ENCODE data around the gene ZNF792. TPM values are rescaled to one million over a fixed set of nuclear protein-coding genes. Genes with fewer than 3 reads are reported as not detected.

The ZNF792 gene
- total and polyA plus RNA-seq, 4 donors: 2.0 to 17.2 (median 5.9) TPM

DNA sequence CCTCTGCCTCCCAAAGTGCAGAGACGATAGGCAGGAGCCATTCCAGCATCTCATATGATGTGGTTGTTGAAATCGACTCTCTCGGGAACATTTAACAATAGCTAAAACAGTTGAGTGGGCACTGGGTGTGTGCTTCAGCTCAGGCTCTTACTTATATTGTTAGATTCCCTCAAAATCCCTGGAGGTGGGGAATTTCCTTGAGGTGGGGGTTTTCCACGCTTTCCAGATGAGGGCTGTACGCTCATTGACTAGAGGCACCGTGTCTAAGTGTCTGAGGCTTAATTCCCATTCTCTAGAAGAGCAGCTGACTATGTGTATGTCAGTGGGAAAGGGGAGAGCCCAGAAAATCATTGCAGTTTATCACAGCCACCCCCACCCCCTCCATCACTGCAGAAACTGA, 25.3 kb upstream of the ZNF792 start:
- 70 to 91% methylated on average over 6 of the region's 6 CpGs for WGBS, 2 donors
- Histone ChIP-seq H3K4me1 (ENCODE audit: control insufficient read depth in 5 of 5, insufficient read depth in 5 of 5, low read length in 5 of 5) (peaks cover 0 to 13% (median 5%) of the 10 kb centered on the region in 5 donors), H3K27ac (ENCODE audit: low read depth in 1 of 2, low read length in 1 of 2) (no peak overlapping the region), H3K36me3 (ENCODE audit: control insufficient read depth in 4 of 4, insufficient read depth in 4 of 4, low read length in 4 of 4) (no peaks in the 10 kb centered on the region), H3K9me3 (ENCODE audit: control insufficient read depth in 4 of 4, insufficient read depth in 3 of 4, low read length in 3 of 4) (no peaks in the 10 kb centered on the region), H3K9ac (ENCODE audit: insufficient read depth in 1 of 2, low read length in 2 of 2) (no peak overlapping the region), H3K27me3 (ENCODE audit: control insufficient read depth in 3 of 3, insufficient read depth in 3 of 3, low read length in 2 of 3) (no peaks in the 10 kb centered on the region), H3K4me3 (no peak overlapping the region)
- DNase-seq (no peak), ATAC-seq (ENCODE audit: insufficient read depth, low FRiP score) (no peak)
- TF ChIP-seq, protein P1, sequence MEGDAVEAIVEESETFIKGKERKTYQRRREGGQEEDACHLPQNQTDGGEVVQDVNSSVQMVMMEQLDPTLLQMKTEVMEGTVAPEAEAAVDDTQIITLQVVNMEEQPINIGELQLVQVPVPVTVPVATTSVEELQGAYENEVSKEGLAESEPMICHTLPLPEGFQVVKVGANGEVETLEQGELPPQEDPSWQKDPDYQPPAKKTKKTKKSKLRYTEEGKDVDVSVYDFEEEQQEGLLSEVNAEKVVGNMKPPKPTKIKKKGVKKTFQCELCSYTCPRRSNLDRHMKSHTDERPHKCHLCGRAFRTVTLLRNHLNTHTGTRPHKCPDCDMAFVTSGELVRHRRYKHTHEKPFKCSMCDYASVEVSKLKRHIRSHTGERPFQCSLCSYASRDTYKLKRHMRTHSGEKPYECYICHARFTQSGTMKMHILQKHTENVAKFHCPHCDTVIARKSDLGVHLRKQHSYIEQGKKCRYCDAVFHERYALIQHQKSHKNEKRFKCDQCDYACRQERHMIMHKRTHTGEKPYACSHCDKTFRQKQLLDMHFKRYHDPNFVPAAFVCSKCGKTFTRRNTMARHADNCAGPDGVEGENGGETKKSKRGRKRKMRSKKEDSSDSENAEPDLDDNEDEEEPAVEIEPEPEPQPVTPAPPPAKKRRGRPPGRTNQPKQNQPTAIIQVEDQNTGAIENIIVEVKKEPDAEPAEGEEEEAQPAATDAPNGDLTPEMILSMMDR (IDR thresholded peaks at IDR 0.05; ENCODE audit: control extremely low read depth, extremely low read depth): no peak

DNA sequence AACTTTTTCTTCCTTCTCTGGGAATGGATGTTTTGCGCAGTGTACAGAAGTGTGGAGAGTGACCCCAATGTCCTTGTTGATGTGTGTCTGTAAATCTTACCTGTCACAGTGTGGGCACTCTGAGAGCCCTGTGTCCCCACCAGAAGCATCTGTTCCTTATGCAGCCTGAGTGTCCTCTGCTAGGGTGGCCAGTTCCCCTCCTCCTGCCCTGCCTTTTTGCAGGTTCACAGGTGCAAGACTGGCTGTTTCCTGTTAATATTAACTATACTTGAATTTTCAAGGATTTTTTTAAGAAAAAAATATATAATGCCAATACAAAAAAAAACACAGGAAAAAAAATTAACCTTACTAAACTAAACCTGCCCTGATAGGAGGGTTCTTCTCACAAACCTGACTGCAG, 24.1 kb upstream of the ZNF792 start:
- Histone ChIP-seq H3K4me1 (ENCODE audit: control insufficient read depth in 5 of 5, insufficient read depth in 5 of 5, low read length in 5 of 5) (peaks cover 0 to 10% (median 5%) of the 10 kb centered on the region in 5 donors), H3K27me3 (ENCODE audit: control insufficient read depth in 3 of 3, insufficient read depth in 3 of 3, low read length in 2 of 3) (no peaks in the 10 kb centered on the region), H3K9me3 (ENCODE audit: control insufficient read depth in 4 of 4, insufficient read depth in 3 of 4, low read length in 3 of 4) (no peaks in the 10 kb centered on the region), H3K27ac (ENCODE audit: low read depth in 1 of 2, low read length in 1 of 2) (no peak overlapping the region), H3K9ac (ENCODE audit: insufficient read depth in 1 of 2, low read length in 2 of 2) (no peak overlapping the region), H3K36me3 (ENCODE audit: control insufficient read depth in 4 of 4, insufficient read depth in 4 of 4, low read length in 4 of 4) (no peaks in the 10 kb centered on the region), H3K4me3 (no peak overlapping the region)
- ATAC-seq (ENCODE audit: insufficient read depth, low FRiP score) (no peak), DNase-seq (peak in 1 of 3 donors; percentile 30)
- TF ChIP-seq, protein P1 (IDR thresholded peaks at IDR 0.05; ENCODE audit: control extremely low read depth, extremely low read depth): no peak
- WGBS, 2 donors: 95 to 100% methylated on average over 1 of the region's 1 CpG

DNA sequence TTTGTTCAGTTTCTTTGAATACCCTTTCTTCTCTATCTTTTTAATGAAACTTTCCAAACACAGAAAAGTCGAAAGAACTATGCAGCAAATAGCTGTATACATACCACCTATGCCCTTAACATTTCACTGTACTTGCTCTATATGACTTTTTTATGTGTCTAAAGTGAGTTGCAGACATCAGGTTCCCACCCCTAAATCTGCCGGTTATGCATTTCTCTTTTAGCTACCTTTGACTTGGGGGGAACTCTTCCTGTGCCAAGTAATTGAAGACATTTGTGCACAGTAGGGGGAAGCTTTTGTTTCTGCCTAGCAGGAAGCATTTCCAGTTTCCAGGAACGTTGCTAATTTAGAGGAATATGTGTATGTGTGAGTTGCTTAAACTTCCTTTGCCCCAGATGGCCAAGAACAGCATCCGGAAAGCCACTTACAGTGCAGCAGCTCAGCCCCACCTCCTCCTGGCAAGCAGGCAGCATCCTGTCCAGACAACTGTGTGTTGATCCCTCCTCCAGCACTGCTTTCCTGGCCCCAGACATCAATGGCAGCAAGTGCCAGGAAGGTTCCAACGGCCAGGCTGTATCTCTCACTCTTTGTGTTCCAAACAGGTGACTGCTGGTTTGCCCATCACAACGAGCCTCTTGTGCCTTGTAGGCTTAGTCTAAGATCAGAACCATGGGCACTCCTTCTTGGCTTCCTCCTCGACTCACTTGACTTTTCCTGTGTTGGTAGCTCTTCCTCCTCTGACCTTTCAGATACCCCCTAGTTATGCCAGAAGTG, 21.4 kb upstream of the ZNF792 start:
- 9 to 10% methylated on average over 7 of the region's 7 CpGs for WGBS, 2 donors
- H3K4me3 ChIP-seq: no peak overlapping the region
- no peak overlapping the region for H3K9ac ChIP-seq (ENCODE audit: insufficient read depth in 1 of 2, low read length in 2 of 2)
- H3K36me3 ChIP-seq (ENCODE audit: control insufficient read depth in 4 of 4, insufficient read depth in 4 of 4, low read length in 4 of 4): no peaks in the 10 kb centered on the region
- peaks cover 0 to 10% (median 5%) of the 10 kb centered on the region in 5 donors for H3K4me1 ChIP-seq (ENCODE audit: control insufficient read depth in 5 of 5, insufficient read depth in 5 of 5, low read length in 5 of 5)
- no peaks in the 10 kb centered on the region for H3K27me3 ChIP-seq (ENCODE audit: control insufficient read depth in 3 of 3, insufficient read depth in 3 of 3, low read length in 2 of 3)
- TF ChIP-seq, protein P1 (IDR thresholded peaks at IDR 0.05; ENCODE audit: control extremely low read depth, extremely low read depth): no peak
- H3K27ac ChIP-seq (ENCODE audit: low read depth in 1 of 2, low read length in 1 of 2): peak overlapping the region in 1 of 2 donors; percentile 75
- H3K9me3 ChIP-seq (ENCODE audit: control insufficient read depth in 4 of 4, insufficient read depth in 3 of 4, low read length in 3 of 4): no peaks in the 10 kb centered on the region
- ATAC-seq (ENCODE audit: insufficient read depth, low FRiP score): no peak
- DNase-seq: peak; percentile 58 to 86 (median 70)
